Activated T-cell treated with anti-CD3 and anti-CD28 coated beads, Interleukin-2, amount 50 U/mL, for 24 hours (primary cell): ENCODE results near the gene MYRIP.

Experiments used
- DNase-seq: peaks from one replicate; pipeline ENCODE4 v3.0.0-alpha.2; 2020
- H3K27ac Mint-ChIP-seq: 2 replicates; pipeline ENCODE4 v1.8.0; 2020; ENCODE audit warnings: mild to moderate bottlenecking, mixed read lengths
- H3K27me3 Mint-ChIP-seq: 2 replicates; pipeline ENCODE4 v1.8.0; 2020; ENCODE audit warnings: mixed read lengths
- H3K36me3 Mint-ChIP-seq: 2 replicates; pipeline ENCODE4 v1.8.0; 2020; ENCODE audit warnings: low read depth, mixed read lengths
- H3K4me1 Mint-ChIP-seq: 2 replicates; pipeline ENCODE4 v1.8.0; 2020; ENCODE audit warnings: low read depth, mixed read lengths
- H3K4me3 Mint-ChIP-seq: 2 replicates; pipeline ENCODE4 v1.8.0; 2020; ENCODE audit warnings: mild to moderate bottlenecking, moderate library complexity, mixed read lengths
- H3K9me3 Mint-ChIP-seq: 2 replicates; pipeline ENCODE4 v1.8.0; 2020; ENCODE audit warnings: mixed read lengths

Gene MYRIP

DNA sequence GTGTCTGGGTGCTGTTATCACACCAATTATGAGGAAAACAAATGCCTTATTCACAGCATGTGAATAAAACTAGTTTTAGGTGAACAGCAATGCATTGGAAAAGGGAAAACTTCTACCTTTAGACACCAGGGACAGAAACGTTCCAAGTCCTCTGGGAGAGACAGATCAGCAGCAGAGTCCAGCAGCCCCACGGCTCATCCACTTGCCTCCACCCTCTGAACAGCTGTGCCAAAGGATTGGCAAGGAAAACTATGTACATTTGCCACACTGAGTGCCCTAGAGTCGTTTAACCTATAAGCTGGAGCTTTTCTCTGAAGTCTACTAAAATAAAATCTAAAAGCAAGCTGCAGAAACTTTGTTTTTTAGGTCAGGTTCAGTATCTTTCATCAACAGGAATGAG lies 392.4 kb downstream of the MYRIP start:
- Mint-ChIP-seq H3K9me3 (no peaks in the 10 kb centered on the region), H3K27me3 (no peaks in the 10 kb centered on the region), H3K36me3 (no peaks in the 10 kb centered on the region), H3K27ac (no peak overlapping the region), H3K4me3 (no peak overlapping the region), H3K4me1 (no peaks in the 10 kb centered on the region)
- no peak for DNase-seq

DNA sequence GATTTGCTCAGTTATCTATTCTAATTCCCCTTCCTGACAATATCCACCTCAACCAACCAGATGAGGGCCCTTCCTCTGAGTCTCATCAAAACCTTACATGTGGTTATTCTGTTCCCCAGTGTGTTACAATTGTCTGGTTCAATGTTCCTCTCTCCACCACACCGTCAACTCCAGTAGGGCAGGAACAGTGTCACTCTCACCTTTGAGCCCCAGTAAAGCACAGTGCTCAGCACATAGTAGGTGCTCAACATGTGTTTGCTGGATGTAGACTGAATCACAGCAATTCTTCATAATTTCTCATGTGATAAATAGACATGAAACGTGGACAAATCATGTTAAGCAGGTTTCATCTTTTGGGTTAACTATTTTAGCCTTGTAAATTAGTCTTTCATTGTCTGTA lies 397.1 kb downstream of the MYRIP start:
- Mint-ChIP-seq H3K9me3 (no peaks in the 10 kb centered on the region), H3K36me3 (no peaks in the 10 kb centered on the region), H3K4me3 (no peak overlapping the region), H3K4me1 (no peaks in the 10 kb centered on the region), H3K27ac (no peak overlapping the region), H3K27me3 (no peaks in the 10 kb centered on the region)
- DNase-seq: no peak

DNA sequence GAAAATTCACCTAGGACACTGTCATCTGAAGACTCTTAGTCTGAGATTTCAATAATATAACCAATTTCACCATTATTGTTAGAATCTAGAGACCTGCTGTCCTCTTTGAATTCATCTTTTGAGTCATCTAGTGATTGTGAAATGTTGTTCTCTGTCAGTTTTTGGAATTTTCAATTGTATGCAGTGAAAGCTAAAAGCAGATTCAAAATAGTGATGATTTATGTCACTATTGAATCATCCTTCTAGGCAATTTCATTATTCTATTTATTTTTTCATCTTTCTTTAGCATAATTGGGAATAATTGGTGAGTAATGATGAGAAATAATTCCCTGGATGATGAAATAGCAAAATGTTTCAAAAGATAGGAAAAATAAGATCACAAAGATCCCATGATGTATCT lies 398.4 kb downstream of the MYRIP start:
- Mint-ChIP-seq H3K27me3 (no peaks in the 10 kb centered on the region), H3K36me3 (no peaks in the 10 kb centered on the region), H3K4me3 (no peak overlapping the region), H3K27ac (no peak overlapping the region), H3K4me1 (no peaks in the 10 kb centered on the region), H3K9me3 (no peaks in the 10 kb centered on the region)
- no peak for DNase-seq

DNA sequence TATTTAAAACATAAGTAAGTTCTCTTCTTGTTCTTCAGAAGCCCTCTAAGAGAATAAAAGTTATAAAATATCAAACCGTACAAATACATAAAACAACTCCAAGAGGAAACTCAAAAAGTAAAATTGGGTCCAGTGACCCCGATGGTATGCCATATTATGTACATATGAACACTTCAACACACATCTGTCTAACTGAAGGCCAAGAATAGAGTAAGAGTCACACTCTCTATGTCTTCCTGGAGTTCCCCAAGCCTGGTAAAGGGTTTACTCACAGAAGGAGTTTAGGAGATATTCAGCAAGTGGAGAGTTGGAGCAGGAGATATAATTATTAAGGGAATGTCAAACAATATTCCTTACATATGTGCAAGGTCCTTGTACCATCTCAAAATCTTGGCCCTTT lies 398.8 kb downstream of the MYRIP start:
- Mint-ChIP-seq H3K4me1 (no peaks in the 10 kb centered on the region), H3K9me3 (no peaks in the 10 kb centered on the region), H3K4me3 (no peak overlapping the region), H3K36me3 (no peaks in the 10 kb centered on the region), H3K27me3 (no peaks in the 10 kb centered on the region), H3K27ac (no peak overlapping the region)
- no peak for DNase-seq

DNA sequence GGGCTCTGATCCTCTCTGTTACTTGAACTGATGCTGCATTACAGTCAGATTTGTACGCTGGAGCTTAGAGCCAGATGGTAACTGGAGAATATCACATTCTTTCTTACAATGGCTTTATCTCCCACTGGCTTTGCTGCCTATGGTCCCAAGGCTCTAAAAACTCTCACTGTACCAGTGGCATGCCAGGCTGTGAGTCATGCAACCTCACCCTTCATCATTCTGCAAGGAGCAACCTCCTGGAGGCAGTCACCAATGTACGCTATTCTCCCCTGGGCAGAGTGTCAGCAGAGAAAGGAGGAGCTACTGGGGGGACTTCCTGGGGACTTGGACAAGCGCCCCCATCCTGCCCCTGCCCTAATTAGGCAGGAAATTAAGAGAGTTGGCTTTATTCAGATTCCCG lies 402.2 kb downstream of the MYRIP start:
- H3K36me3 Mint-ChIP-seq: no peaks in the 10 kb centered on the region
- no peak overlapping the region for H3K27ac Mint-ChIP-seq
- no peaks in the 10 kb centered on the region for H3K27me3 Mint-ChIP-seq
- no peak for DNase-seq
- peaks cover 4% of the 10 kb centered on the region for H3K4me1 Mint-ChIP-seq
- no peak overlapping the region for H3K4me3 Mint-ChIP-seq
- H3K9me3 Mint-ChIP-seq: no peaks in the 10 kb centered on the region

DNA sequence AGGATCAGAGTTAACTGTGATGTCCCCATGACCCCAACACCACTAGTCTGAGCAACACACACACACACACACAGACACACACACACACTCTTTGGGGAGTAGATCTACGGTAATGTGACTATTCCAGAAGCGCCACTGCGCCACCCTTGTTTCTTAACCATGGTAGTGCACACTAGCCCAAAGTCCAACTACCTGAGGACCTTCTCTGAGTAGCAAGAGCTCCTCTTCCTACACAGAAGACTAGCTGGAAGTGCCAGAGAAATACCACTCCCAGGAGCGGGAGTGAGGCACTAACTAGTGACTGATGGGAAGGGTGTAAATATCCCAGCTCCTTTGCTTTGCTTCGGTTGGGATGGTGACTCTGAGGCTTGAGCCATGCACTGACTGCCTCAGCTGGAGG lies 404.1 kb downstream of the MYRIP start:
- Mint-ChIP-seq H3K27ac (no peak overlapping the region), H3K4me1 (peaks cover 4% of the 10 kb centered on the region), H3K4me3 (no peak overlapping the region), H3K27me3 (no peaks in the 10 kb centered on the region), H3K9me3 (no peaks in the 10 kb centered on the region), H3K36me3 (no peaks in the 10 kb centered on the region)
- DNase-seq: no peak

DNA sequence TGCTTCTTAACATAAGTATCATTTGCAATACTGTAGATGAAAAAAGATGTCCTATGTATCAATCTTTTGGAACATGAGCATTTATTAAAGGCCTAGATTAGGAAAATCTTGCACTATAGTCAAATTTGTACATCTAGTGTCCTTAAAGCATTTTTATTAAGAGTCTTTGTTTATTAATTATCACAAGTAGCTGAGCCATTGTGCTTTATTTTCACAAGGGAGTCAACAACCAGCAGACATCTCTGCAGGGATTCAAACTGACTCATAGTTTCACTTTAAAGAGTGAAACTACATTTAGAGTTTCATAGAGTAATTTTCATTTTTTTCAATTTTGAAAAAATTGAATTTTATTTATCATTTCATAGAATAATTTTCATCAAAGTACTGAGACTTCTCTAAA lies 405.6 kb downstream of the MYRIP start:
- DNase-seq: no peak
- no peak overlapping the region for H3K27ac Mint-ChIP-seq
- no peak overlapping the region for H3K4me3 Mint-ChIP-seq
- peaks cover 4% of the 10 kb centered on the region for H3K4me1 Mint-ChIP-seq
- no peaks in the 10 kb centered on the region for H3K36me3 Mint-ChIP-seq
- H3K9me3 Mint-ChIP-seq: no peaks in the 10 kb centered on the region
- H3K27me3 Mint-ChIP-seq: no peaks in the 10 kb centered on the region

DNA sequence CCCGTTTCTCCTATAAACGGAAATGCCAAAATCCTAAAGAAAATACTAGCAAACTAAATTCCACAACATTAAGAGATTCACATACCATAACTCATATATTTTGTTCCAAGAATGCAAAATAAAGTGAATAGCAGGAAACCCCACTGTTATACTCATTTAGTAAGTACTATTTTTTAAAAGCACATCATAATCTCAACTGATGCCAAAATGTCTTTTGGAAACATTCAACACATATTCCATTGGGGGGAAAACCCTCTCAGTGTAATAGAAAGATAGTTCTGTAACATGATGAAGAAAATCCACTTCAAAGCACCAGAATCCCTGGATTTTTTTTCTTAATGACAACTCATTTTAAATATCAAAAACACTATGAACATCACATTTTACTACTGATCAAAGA lies 407.1 kb downstream of the MYRIP start:
- Mint-ChIP-seq H3K4me3 (no peak overlapping the region), H3K4me1 (peaks cover 4% of the 10 kb centered on the region), H3K36me3 (no peaks in the 10 kb centered on the region), H3K9me3 (no peaks in the 10 kb centered on the region), H3K27ac (no peak overlapping the region), H3K27me3 (no peaks in the 10 kb centered on the region)
- DNase-seq: no peak

DNA sequence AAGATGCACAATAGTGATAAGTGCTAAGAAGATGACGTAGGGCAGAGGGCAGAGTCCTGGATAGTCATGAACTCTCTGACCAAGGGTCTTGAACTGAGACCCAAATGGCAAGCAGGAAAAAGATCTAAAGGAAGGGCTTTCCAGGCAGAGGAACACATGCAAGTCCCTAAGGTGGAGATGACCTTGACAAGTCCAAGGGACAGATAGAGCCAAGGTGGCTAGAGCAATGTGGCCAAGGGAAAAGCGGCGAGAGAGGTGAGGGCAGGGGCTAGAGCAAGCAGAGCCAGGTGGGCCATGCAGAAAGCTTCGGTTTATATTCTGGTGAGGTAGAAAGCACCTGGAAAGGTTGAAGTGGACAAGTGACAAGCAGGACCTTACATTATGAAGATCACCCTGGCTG lies 414.4 kb downstream of the MYRIP start:
- Mint-ChIP-seq H3K4me3 (no peak overlapping the region), H3K27ac (no peak overlapping the region)

DNA sequence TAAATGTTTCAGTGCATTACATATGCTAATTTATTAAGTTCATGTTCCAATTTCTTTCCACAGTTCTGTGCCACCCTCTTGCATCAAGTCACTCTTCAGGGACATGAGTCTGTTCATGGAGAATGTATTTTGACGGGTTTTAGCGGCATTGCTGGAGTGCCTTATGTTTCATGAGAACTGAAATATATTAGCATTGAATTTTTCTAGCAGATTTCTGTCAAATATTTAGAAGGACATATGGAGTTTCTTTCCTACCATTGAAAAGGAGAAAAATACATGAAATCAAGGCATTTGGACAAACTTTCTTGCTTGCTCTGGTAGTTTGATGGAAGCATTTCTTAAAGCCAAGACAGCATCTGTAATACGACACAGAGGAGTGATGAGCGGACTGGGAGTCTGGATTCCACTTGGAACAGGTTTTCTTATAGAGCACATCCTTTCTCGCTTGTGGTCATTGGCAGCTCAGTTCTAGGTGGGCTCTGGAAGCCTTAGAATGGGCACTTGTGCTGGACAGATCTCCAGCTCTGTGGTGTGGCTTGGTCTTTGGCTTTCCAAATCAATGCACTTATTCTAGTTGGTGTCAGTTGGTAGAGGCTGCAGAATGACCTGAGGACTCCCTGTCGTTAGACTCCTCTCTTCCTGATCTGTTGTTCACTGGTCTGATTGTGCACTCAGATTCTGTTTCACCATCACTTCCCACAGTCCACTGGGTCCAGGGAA lies 415.5 kb downstream of the MYRIP start:
- no peaks in the 10 kb centered on the region for H3K4me1 Mint-ChIP-seq
- H3K27me3 Mint-ChIP-seq: no peaks in the 10 kb centered on the region
- no peak overlapping the region for H3K4me3 Mint-ChIP-seq
- H3K36me3 Mint-ChIP-seq: no peaks in the 10 kb centered on the region
- H3K9me3 Mint-ChIP-seq: no peaks in the 10 kb centered on the region
- H3K27ac Mint-ChIP-seq: no peak overlapping the region
- no peak for DNase-seq

More for the DNA sequence above, 414.4 kb downstream of the MYRIP start:
- no peaks in the 10 kb centered on the region for H3K4me1 Mint-ChIP-seq
- no peaks in the 10 kb centered on the region for H3K27me3 Mint-ChIP-seq
- DNase-seq: no peak
- no peaks in the 10 kb centered on the region for H3K36me3 Mint-ChIP-seq
- H3K9me3 Mint-ChIP-seq: no peaks in the 10 kb centered on the region

DNA sequence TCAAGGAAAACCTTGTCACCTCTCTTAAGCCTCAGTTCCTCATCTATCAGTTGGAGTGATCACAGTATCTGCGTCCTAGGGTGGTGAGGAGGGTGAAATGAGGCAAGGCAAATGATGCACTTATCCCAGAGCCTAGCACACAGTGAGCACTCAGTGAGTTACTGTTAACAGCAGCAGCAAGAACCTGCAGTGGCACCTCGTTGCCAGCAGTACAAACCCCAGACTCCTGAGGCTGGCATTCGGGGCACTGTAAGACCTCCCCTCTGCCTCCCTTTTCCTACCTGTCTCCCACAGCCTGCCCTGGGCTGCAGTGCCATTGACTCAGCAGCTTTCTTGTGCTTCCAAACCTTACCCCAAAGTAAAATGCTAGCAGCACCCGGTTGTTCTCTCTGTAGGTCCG lies 417.2 kb downstream of the MYRIP start:
- no peak for DNase-seq
- Mint-ChIP-seq H3K4me3 (no peak overlapping the region), H3K4me1 (no peaks in the 10 kb centered on the region), H3K9me3 (no peaks in the 10 kb centered on the region), H3K27ac (no peak overlapping the region), H3K27me3 (no peaks in the 10 kb centered on the region), H3K36me3 (no peaks in the 10 kb centered on the region)

DNA sequence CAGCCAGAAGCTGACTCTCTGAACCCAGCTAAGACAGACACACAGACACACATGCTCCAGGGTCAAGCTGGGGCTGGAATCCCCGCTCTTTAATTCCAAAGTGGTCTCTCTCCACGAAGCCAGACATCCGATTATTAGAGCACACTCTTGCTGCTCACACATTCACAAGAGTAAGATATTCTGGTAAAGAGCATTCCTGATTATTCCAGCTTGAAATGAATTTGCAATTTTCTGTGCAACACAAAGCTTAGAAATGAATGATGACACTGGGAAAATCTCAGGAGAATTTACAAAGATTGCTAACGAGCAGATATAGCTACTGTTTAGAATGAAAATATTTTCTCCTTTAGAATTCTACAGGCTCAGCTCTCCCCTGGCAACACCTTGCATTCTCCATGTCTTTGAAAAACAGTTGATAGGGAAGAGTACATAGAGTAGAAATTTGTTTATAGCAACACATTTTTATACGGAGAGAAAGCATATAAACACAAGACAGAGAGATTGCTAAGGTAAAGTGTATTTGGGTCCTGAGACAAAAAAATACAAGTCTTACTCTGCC lies 419.5 kb downstream of the MYRIP start:
- H3K27ac Mint-ChIP-seq: no peak overlapping the region

DNA sequence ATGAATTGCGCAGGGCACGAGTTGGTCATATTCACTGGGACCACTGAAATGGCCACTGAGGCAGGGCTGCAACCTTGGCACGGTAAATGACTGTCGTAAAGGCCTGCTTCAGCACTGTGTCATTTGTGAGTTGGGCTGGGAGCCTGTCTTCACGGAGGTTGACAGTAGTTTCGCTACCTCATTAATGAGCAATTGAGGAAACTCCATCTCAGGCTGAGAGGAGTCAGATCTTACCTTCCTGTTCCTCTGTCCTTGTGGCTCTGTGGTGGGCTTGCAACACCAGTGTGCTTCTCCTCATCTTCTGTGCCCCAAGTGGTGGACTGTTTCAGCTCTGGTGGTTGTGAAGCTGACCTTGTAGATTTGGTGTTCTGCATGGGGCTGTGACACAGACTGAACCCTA lies 420.0 kb downstream of the MYRIP start:
- H3K27me3 Mint-ChIP-seq: no peaks in the 10 kb centered on the region
- H3K4me3 Mint-ChIP-seq: no peak overlapping the region
- no peaks in the 10 kb centered on the region for H3K4me1 Mint-ChIP-seq
- no peak for DNase-seq
- no peaks in the 10 kb centered on the region for H3K36me3 Mint-ChIP-seq
- no peaks in the 10 kb centered on the region for H3K9me3 Mint-ChIP-seq
- no peak overlapping the region for H3K27ac Mint-ChIP-seq

More for the DNA sequence above, 419.5 kb downstream of the MYRIP start:
- no peaks in the 10 kb centered on the region for H3K36me3 Mint-ChIP-seq
- no peak for DNase-seq
- H3K9me3 Mint-ChIP-seq: no peaks in the 10 kb centered on the region
- no peaks in the 10 kb centered on the region for H3K4me1 Mint-ChIP-seq
- H3K27me3 Mint-ChIP-seq: no peaks in the 10 kb centered on the region
- no peak overlapping the region for H3K4me3 Mint-ChIP-seq

DNA sequence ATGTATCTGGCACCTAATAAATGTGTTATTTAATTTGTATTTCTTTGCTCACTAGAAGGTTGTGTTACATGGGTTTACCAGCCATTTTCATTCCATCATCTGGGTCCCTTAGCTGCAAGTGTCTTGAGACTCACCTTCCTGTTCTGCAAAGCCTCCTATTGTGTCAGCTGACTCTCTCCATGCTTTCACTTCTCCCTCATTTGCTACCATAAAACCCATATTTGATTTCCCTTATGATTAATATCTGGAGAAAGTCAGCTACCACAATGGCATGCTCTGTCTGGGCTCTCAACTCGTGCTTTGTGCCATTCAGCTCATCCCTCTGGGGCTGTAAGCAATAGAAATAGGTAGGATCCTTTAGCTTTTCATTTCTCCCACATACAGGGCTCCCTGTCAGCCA lies 420.6 kb downstream of the MYRIP start:
- H3K4me1 Mint-ChIP-seq: no peaks in the 10 kb centered on the region
- no peak overlapping the region for H3K4me3 Mint-ChIP-seq
- DNase-seq: no peak
- no peaks in the 10 kb centered on the region for H3K27me3 Mint-ChIP-seq
- H3K27ac Mint-ChIP-seq: no peak overlapping the region
- H3K36me3 Mint-ChIP-seq: no peaks in the 10 kb centered on the region
- no peaks in the 10 kb centered on the region for H3K9me3 Mint-ChIP-seq

DNA sequence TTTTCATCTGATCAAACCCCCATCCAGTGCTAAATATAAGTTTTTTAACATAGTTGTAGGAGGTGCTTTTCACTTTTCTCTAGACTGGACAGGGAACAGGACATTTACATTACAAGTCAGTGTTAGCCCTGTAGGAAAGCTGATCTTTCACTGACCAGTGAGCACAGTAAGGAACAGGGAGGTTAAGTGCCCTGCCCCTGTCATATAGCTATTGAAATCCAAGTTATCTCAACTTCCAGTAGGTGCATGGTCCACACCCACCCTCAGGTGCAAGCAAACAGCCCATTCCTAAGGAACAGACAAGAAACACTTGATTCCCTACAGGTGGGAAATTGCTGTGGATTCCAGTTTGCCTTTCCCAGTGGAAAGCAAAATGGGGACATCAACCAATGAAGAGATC lies 421.0 kb downstream of the MYRIP start:
- H3K4me1 Mint-ChIP-seq: no peaks in the 10 kb centered on the region
- no peak overlapping the region for H3K27ac Mint-ChIP-seq
- H3K27me3 Mint-ChIP-seq: no peaks in the 10 kb centered on the region
- H3K4me3 Mint-ChIP-seq: no peak overlapping the region
- H3K9me3 Mint-ChIP-seq: no peaks in the 10 kb centered on the region
- no peaks in the 10 kb centered on the region for H3K36me3 Mint-ChIP-seq
- no peak for DNase-seq

DNA sequence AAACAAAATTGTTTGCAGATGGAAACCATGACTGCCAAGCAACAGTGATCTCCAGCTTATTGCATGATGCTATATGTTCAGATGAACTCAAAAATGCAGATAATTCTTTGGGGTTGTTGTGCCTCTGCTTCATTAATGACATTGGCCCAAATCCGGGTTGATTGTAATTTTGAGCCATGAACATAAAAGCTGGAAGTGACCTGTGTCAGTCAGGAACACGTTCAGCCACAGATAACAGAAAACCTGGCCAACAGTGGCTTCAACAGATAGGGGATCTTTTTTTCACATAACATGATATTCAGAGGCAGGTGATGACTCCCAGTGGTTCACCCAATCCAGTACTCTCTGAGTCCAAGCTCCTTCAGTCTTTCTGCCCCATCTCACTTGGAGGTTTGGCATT lies 423.2 kb downstream of the MYRIP start:
- Mint-ChIP-seq H3K4me3 (no peak overlapping the region), H3K4me1 (no peaks in the 10 kb centered on the region), H3K9me3 (no peaks in the 10 kb centered on the region), H3K27ac (no peak overlapping the region), H3K27me3 (no peaks in the 10 kb centered on the region), H3K36me3 (no peaks in the 10 kb centered on the region)
- no peak for DNase-seq
